ENCODE results near the gene LIF. TPM values are rescaled to one million over a fixed set of nuclear protein-coding genes. Genes with fewer than 3 reads are reported as not detected.

Gene LIF
- total RNA-seq, 2 donors from 2014 or later = 0.31 to 0.77 TPM

DNA sequence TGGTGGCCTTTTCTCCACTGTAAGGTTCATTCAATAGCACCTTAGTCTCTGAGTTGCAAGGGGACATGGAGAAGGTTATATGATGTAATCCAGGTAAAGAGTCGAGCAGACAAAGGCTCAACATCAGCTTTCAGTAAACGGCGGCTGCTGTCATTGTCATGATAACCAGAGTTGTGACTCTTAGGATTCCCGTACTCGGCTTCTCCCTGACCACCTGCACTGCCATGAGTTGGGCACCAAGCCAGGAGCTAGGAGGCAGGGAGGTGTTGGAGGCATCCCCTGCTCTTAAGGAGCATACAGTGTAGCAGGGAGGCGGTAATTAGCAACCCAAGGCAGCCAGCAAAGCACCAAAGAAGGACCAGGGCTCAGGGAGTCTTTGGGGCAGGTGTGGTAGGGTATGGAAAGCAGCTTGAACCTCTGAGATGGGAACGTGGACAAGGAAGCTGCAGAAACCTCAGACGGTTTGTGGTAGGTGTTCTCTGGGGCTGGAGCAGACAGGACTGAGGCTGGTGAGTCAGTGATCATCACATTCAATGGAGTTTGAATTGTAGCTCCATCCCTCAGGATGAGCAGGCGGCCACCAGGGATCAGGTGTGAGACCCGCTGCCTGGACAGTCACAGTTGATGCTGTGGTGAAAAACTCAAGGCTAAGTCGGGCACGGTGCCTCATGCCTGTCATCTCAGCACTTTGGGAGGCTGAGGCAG, 31.7 kb downstream of the LIF start:
- no peaks in the 10 kb centered on the region for H3K36me3 Mint-ChIP-seq (ENCODE audit: low read depth)
- Histone ChIP-seq H3K27me3 (ENCODE audit: control insufficient read depth, insufficient read depth, low read length, poor library complexity, severe bottlenecking) (no peaks in the 10 kb centered on the region), H3K4me3 (ENCODE audit: low read length) (no peak overlapping the region), H3K9me3 (ENCODE audit: control insufficient read depth, low read length) (no peaks in the 10 kb centered on the region), H3K4me1 (ENCODE audit: control insufficient read depth, insufficient read depth, low read length) (no peaks in the 10 kb centered on the region), H3K36me3 (ENCODE audit: control insufficient read depth, insufficient read depth, low read length) (no peaks in the 10 kb centered on the region), H3K9ac (ENCODE audit: extremely low read depth, low read length, poor library complexity, severe bottlenecking) (no peak overlapping the region), H3K27ac (ENCODE audit: low read depth, low read length) (no peak overlapping the region)
- no peak for DNase-seq
- H3K27me3 Mint-ChIP-seq (ENCODE audit: insufficient read depth) = peaks cover 6% of the 10 kb centered on the region
- H3K27ac Mint-ChIP-seq = no peak overlapping the region
- peaks cover 8% of the 10 kb centered on the region for H3K4me1 Mint-ChIP-seq
- 68 to 82% methylated on average over 7 to 12 of the region's 12 CpGs for WGBS, 2 experiments (ENCODE audit: insufficient coverage in 1 of 2, insufficient read length in 1 of 2)
- no peaks in the 10 kb centered on the region for H3K9me3 Mint-ChIP-seq
- TF ChIP-seq, protein P1, sequence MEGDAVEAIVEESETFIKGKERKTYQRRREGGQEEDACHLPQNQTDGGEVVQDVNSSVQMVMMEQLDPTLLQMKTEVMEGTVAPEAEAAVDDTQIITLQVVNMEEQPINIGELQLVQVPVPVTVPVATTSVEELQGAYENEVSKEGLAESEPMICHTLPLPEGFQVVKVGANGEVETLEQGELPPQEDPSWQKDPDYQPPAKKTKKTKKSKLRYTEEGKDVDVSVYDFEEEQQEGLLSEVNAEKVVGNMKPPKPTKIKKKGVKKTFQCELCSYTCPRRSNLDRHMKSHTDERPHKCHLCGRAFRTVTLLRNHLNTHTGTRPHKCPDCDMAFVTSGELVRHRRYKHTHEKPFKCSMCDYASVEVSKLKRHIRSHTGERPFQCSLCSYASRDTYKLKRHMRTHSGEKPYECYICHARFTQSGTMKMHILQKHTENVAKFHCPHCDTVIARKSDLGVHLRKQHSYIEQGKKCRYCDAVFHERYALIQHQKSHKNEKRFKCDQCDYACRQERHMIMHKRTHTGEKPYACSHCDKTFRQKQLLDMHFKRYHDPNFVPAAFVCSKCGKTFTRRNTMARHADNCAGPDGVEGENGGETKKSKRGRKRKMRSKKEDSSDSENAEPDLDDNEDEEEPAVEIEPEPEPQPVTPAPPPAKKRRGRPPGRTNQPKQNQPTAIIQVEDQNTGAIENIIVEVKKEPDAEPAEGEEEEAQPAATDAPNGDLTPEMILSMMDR (conservative IDR thresholded peaks at IDR 0.05) = no peak
- no peak overlapping the region for H3K4me3 Mint-ChIP-seq

DNA sequence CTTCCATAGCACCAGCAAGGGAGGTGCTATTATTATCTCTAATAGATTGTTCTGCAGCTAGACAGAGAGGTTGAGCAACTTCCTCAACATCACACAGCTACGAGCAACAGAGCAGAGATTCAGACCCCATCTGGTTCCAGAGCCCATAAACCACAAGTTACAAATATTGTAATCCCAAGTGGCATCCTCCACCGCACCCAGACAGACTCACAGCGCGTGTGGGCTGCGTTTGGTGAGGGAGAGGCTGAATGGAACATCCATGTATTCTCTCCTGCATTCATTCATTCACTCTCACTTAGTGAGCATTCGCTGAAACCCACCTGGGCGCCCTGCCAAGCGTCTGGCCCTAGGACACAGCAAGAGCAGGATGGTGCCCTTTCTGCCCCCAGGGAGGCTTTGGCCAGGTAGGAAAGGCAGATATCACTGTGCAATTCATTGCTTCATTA, 33.5 kb downstream of the LIF start:
- peaks cover 11% of the 10 kb centered on the region for H3K4me1 Mint-ChIP-seq
- H3K27ac Mint-ChIP-seq = no peak overlapping the region
- H3K9me3 Mint-ChIP-seq = no peaks in the 10 kb centered on the region
- WGBS, 2 experiments (ENCODE audit: insufficient coverage in 1 of 2, insufficient read length in 1 of 2) = 89 to 96% methylated on average over 3 to 8 of the region's 8 CpGs
- Histone ChIP-seq H3K36me3 (ENCODE audit: control insufficient read depth, insufficient read depth, low read length) (no peaks in the 10 kb centered on the region), H3K4me3 (ENCODE audit: low read length) (no peak overlapping the region), H3K9ac (ENCODE audit: extremely low read depth, low read length, poor library complexity, severe bottlenecking) (no peak overlapping the region), H3K27me3 (ENCODE audit: control insufficient read depth, insufficient read depth, low read length, poor library complexity, severe bottlenecking) (no peaks in the 10 kb centered on the region), H3K4me1 (ENCODE audit: control insufficient read depth, insufficient read depth, low read length) (no peaks in the 10 kb centered on the region), H3K9me3 (ENCODE audit: control insufficient read depth, low read length) (no peaks in the 10 kb centered on the region), H3K27ac (ENCODE audit: low read depth, low read length) (no peak overlapping the region)
- H3K4me3 Mint-ChIP-seq = no peak overlapping the region
- no peaks in the 10 kb centered on the region for H3K36me3 Mint-ChIP-seq (ENCODE audit: low read depth)
- TF ChIP-seq, protein P1 (conservative IDR thresholded peaks at IDR 0.05) = no peak
- H3K27me3 Mint-ChIP-seq (ENCODE audit: insufficient read depth) = peaks cover 14% of the 10 kb centered on the region
- no peak for DNase-seq

DNA sequence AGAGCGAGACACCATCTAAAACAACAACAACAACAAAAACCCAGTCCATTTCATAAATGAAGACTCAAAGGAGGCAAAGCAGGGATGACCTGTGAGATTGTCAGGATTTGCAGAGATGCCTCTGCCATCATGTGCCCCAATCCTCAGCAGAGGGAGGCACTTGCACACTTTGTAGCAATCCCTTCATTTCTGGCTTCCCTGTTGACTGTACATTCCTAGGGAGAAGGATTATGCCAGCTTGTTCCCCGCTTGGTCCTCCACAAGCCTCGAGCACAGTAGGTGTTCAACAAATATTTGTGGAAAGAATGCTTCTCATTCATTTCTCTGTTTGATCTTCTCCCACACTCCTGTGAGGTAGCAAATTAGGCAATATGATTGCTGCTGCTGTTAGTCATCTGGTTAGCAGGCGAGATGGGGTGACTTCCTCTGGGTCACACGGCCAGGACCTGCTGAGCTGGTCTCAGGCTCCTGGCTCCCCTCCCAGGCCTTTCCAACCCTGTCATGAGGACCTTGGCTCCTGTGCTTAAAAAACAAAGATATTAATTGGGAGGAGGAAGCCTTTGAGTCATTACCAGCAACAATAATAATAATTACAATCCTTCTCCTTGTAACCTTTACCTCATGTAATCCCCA, 34.1 kb downstream of the LIF start:
- Mint-ChIP-seq H3K27ac (no peak overlapping the region), H3K9me3 (no peaks in the 10 kb centered on the region), H3K36me3 (ENCODE audit: low read depth) (no peaks in the 10 kb centered on the region), H3K4me3 (no peak overlapping the region), H3K27me3 (ENCODE audit: insufficient read depth) (peaks cover 14% of the 10 kb centered on the region), H3K4me1 (peaks cover 11% of the 10 kb centered on the region)
- Histone ChIP-seq H3K4me1 (ENCODE audit: control insufficient read depth, insufficient read depth, low read length) (no peaks in the 10 kb centered on the region), H3K36me3 (ENCODE audit: control insufficient read depth, insufficient read depth, low read length) (no peaks in the 10 kb centered on the region), H3K4me3 (ENCODE audit: low read length) (no peak overlapping the region), H3K9ac (ENCODE audit: extremely low read depth, low read length, poor library complexity, severe bottlenecking) (no peak overlapping the region), H3K27ac (ENCODE audit: low read depth, low read length) (no peak overlapping the region), H3K9me3 (ENCODE audit: control insufficient read depth, low read length) (no peaks in the 10 kb centered on the region), H3K27me3 (ENCODE audit: control insufficient read depth, insufficient read depth, low read length, poor library complexity, severe bottlenecking) (no peaks in the 10 kb centered on the region)
- 73 to 85% methylated on average over 5 of the region's 5 CpGs for WGBS, 2 experiments (ENCODE audit: insufficient coverage in 1 of 2, insufficient read length in 1 of 2)
- TF ChIP-seq, protein P1 (conservative IDR thresholded peaks at IDR 0.05) = no peak
- DNase-seq = no peak

Measured in endodermal cell (in vitro differentiated cells).